Progenitor cell of endocrine pancreas (in vitro differentiated cells): ENCODE measurements around the gene PFDN1. TPM values are rescaled to one million over a fixed set of nuclear protein-coding genes. Genes with fewer than 3 reads are reported as not detected.

Experiments
- DNase-seq: peaks from one replicate; pipeline ENCODE4 v3.0.0; 2021; ENCODE audit warnings: low spot score; ENCODE audit not compliant: unreplicated experiment
- H3K27ac Mint-ChIP-seq: 2 replicates; pipeline ENCODE4 v1.8.0; 2021; ENCODE audit warnings: mild to moderate bottlenecking, moderate library complexity, mixed read lengths
- H3K27me3 Mint-ChIP-seq: 2 replicates; pipeline ENCODE4 v1.8.0; 2021; ENCODE audit warnings: mixed read lengths
- H3K36me3 Mint-ChIP-seq: 2 replicates; pipeline ENCODE4 v1.8.0; 2022; ENCODE audit warnings: mixed read lengths; ENCODE audit not compliant: insufficient read depth
- H3K4me1 Mint-ChIP-seq: 2 replicates; pipeline ENCODE4 v1.8.0; 2021; ENCODE audit warnings: low read depth, mixed read lengths
- H3K4me3 Mint-ChIP-seq: 2 replicates; pipeline ENCODE4 v1.8.0; 2021; ENCODE audit warnings: low read depth, mild to moderate bottlenecking, moderate library complexity, mixed read lengths
- H3K9me3 Mint-ChIP-seq: 2 replicates; pipeline ENCODE4 v1.8.0; 2021; ENCODE audit warnings: low read depth, mixed read lengths
- CTCF ChIP-seq: fragments of 200-600 bp; sonication (generic); IDR thresholded peaks from one replicate; pipeline ENCODE4 v1.5.0; 2021; ENCODE audit warnings: antibody characterized with exemption, mild to moderate bottlenecking; ENCODE audit not compliant: unreplicated experiment
- total RNA-seq: library from RNA; stranded (reverse); gene quantifications from 2 replicates; pipeline ENCODE4 v1.2.1, GENCODE V29; 2021

Gene PFDN1
- total RNA-seq, 1 donor from 2014 or later = 65.1 TPM

- Mint-ChIP-seq H3K4me3 (no peak overlapping the region), H3K27ac (no peak overlapping the region), H3K4me1 (peaks cover 30% of the 10 kb centered on the region), H3K36me3 (peaks cover 12% of the 10 kb centered on the region), H3K9me3 (no peaks in the 10 kb centered on the region), H3K27me3 (no peaks in the 10 kb centered on the region)
- DNase-seq = no peak
- no peak for TF ChIP-seq CTCF
Observed at GRCh38 chr5:140297283-140297682, 5.6 kb downstream of the PFDN1 start.

- H3K36me3 Mint-ChIP-seq = peaks cover 12% of the 10 kb centered on the region
- peak overlapping the region; percentile 69 for H3K27ac Mint-ChIP-seq
Observed at GRCh38 chr5:140296289-140296688, 6.6 kb downstream of the PFDN1 start.

GRCh38 chr5:140295414-140295813, 7.5 kb downstream of the PFDN1 start:
- no peak for DNase-seq
- H3K4me3 Mint-ChIP-seq = no peak overlapping the region
- TF ChIP-seq CTCF = no peak
- peaks cover 10% of the 10 kb centered on the region for H3K36me3 Mint-ChIP-seq
- peaks cover 18% of the 10 kb centered on the region for H3K4me1 Mint-ChIP-seq
- H3K27ac Mint-ChIP-seq = no peak overlapping the region
- no peaks in the 10 kb centered on the region for H3K9me3 Mint-ChIP-seq
- no peaks in the 10 kb centered on the region for H3K27me3 Mint-ChIP-seq

More at GRCh38 chr5:140296289-140296688, 6.6 kb downstream of the PFDN1 start:
- H3K4me3 Mint-ChIP-seq = no peak overlapping the region
- H3K4me1 Mint-ChIP-seq = peaks cover 24% of the 10 kb centered on the region
- H3K9me3 Mint-ChIP-seq = no peaks in the 10 kb centered on the region
- no peaks in the 10 kb centered on the region for H3K27me3 Mint-ChIP-seq
- no peak for TF ChIP-seq CTCF
- DNase-seq = no peak

GRCh38 chr5:140294753-140295152, 8.1 kb downstream of the PFDN1 start:
- Mint-ChIP-seq H3K9me3 (no peaks in the 10 kb centered on the region), H3K27ac (no peak overlapping the region), H3K4me1 (peaks cover 16% of the 10 kb centered on the region), H3K4me3 (no peak overlapping the region), H3K27me3 (no peaks in the 10 kb centered on the region), H3K36me3 (peaks cover 7% of the 10 kb centered on the region)
- DNase-seq = no peak
- TF ChIP-seq CTCF = no peak

GRCh38 chr5:140293849-140294100, 9.1 kb downstream of the PFDN1 start:
- H3K27me3 Mint-ChIP-seq = no peaks in the 10 kb centered on the region
- H3K4me3 Mint-ChIP-seq = no peak overlapping the region
- peaks cover 4% of the 10 kb centered on the region for H3K36me3 Mint-ChIP-seq
- DNase-seq = no peak
- H3K4me1 Mint-ChIP-seq = peaks cover 16% of the 10 kb centered on the region
- no peak overlapping the region for H3K27ac Mint-ChIP-seq
- no peaks in the 10 kb centered on the region for H3K9me3 Mint-ChIP-seq
- no peak for TF ChIP-seq CTCF
